PC-9 (cell line): ENCODE results near the gene CLEC7A. TPM values are rescaled to one million over a fixed set of nuclear protein-coding genes. Genes with fewer than 3 reads are reported as not detected.

Experiments used
- BruUV-seq: library from RNA; stranded (reverse); fragments of 400-500 nt; replicated peaks from 2 replicates; lab custom pipeline; 2021; lab: Mats Ljungman, UMichigan
- CTCF ChIA-PET: fragments of 300-600 bp; sonication (Branson Sonifier 250); formaldehyde crosslinking; loops from one replicate; lab custom pipeline; 2022; ENCODE audit warnings: antibody characterized with exemption; lab: Charles Lee
- POLR2A ChIA-PET: fragments of 300-600 bp; sonication (Branson Sonifier 250); formaldehyde crosslinking; loops from one replicate; lab custom pipeline; 2022; ENCODE audit warnings: antibody characterized with exemption; ENCODE audit not compliant: unreplicated experiment; lab: Charles Lee
- DNase-seq, 2 experiments: peaks; one replicate each; pipeline versions ENCODE4 v3.0.0 to v3.0.0-alpha.2; 2015 to 2022; ENCODE audit warnings: mixed read lengths in 1 of 2
- H2AFZ ChIP-seq: fragments of 200-600 bp; sonication (generic); 2 replicates; pipeline ENCODE4 v1.8.1; 2017; ENCODE audit warnings: antibody characterized with exemption
- H3F3A ChIP-seq: fragments of 200-600 bp; sonication (generic); 2 replicates; pipeline ENCODE4 v1.8.1; 2017; ENCODE audit warnings: antibody characterized with exemption, mild to moderate bottlenecking, low read depth; ENCODE audit not compliant: insufficient read depth
- H3K27ac ChIP-seq: fragments of 200-600 bp; sonication (generic); 2 replicates; pipeline ENCODE4 v1.6.1; 2016; ENCODE audit warnings: mixed run types
- H3K27me3 ChIP-seq: fragments of 200-600 bp; sonication (generic); 2 replicates; pipeline ENCODE4 v1.6.1; 2016; ENCODE audit warnings: low read depth, mixed run types; ENCODE audit not compliant: insufficient read depth
- H3K36me3 ChIP-seq: fragments of 200-600 bp; sonication (generic); 2 replicates; pipeline ENCODE4 v1.6.1; 2016; ENCODE audit warnings: low read depth, mixed run types
- H3K4me1 ChIP-seq: fragments of 200-600 bp; sonication (generic); replicated peaks from 2 replicates; pipeline ENCODE4 v1.6.1; 2016; ENCODE audit warnings: mixed run types; ENCODE audit not compliant: insufficient read depth
- H3K4me2 ChIP-seq: fragments of 200-600 bp; sonication (generic); 2 replicates; pipeline ENCODE4 v1.6.1; 2017; ENCODE audit warnings: mixed run types
- H3K4me3 ChIP-seq: fragments of 200-600 bp; sonication (generic); 2 replicates; pipeline ENCODE4 v1.6.1; 2016; ENCODE audit warnings: mixed run types
- H3K79me2 ChIP-seq: fragments of 200-600 bp; sonication (generic); 2 replicates; pipeline ENCODE4 v1.6.1; 2017; ENCODE audit warnings: low read depth, mixed run types
- H3K9me2 ChIP-seq: fragments of 200-600 bp; sonication (generic); 2 replicates; pipeline ENCODE4 v1.8.1; 2017; ENCODE audit warnings: mild to moderate bottlenecking; ENCODE audit not compliant: insufficient read depth
- H3K9me3 ChIP-seq: fragments of 200-600 bp; sonication (generic); 2 replicates; pipeline ENCODE4 v1.8.1; 2016; ENCODE audit warnings: low read depth; ENCODE audit not compliant: insufficient read depth
- H4K20me1 ChIP-seq: fragments of 200-600 bp; sonication (generic); 2 replicates; pipeline ENCODE4 v1.8.1; 2017; ENCODE audit not compliant: insufficient read depth
- CTCF ChIP-seq: fragments of 200-600 bp; sonication (generic); conservative IDR thresholded peaks from 2 replicates; pipeline ENCODE4 v1.6.1; 2017; ENCODE audit warnings: mixed run types, antibody characterized with exemption, mild to moderate bottlenecking, moderate library complexity
- EZH2 ChIP-seq: fragments of 200-600 bp; sonication (generic); IDR thresholded peaks from 2 replicates; pipeline ENCODE4 v1.8.0; 2017; ENCODE audit warnings: antibody characterized with exemption, low read depth
- intact Hi-C: fragments of 100-400 bp; cut with micrococcal nuclease; formaldehyde crosslinking; loops from one replicate; pipeline ENCODE4 v1.10.0; 2022; ENCODE audit not compliant: unreplicated experiment
- total RNA-seq: library from RNA; stranded (reverse); gene quantifications from 2 replicates; pipeline ENCODE4 v1.2.3, GENCODE V29; 2021

Gene CLEC7A
- total RNA-seq, 1 experiment from 2014 or later = 5.1 TPM

- POLR2A ChIA-PET = no interaction called here
- peaks cover 20% of the 10 kb centered on the region for H3K4me1 ChIP-seq
- no peak overlapping the region for H3K27ac ChIP-seq
- CTCF ChIA-PET = interaction anchor here (0.6 to 0.7 kb wide), 2 partner anchors 29 to 1184 kb away, joined by 4 to 7 read pairs; no protein-coding TSS in a partner anchor
- intact Hi-C loops = loop anchor here (5.0 kb wide), 1 partner anchor 47 kb away; the partner anchor contains the start of gene GABARAPL1
- no peaks in the 10 kb centered on the region for H3K9me3 ChIP-seq
- BruUV-seq = no TSS peak
- no peak for TF ChIP-seq EZH2
- no peak for TF ChIP-seq CTCF
- no peaks in the 10 kb centered on the region for H3K27me3 ChIP-seq
- H3F3A ChIP-seq = peaks cover 4% of the 10 kb centered on the region; the same call in 1 of the 2 replicates
- no peaks in the 10 kb centered on the region for H4K20me1 ChIP-seq
- H3K4me2 ChIP-seq = no peak overlapping the region
- no peak for DNase-seq
- H3K9me2 ChIP-seq = no peaks in the 10 kb centered on the region
- H3K79me2 ChIP-seq = no peaks in the 10 kb centered on the region
- no peaks in the 10 kb centered on the region for H3K36me3 ChIP-seq
- H3K4me3 ChIP-seq = no peak overlapping the region
- H2AFZ ChIP-seq = no peak overlapping the region
Measured at GRCh38 chr12:10165421-10165820, 35.4 kb upstream of the CLEC7A start.

- H3K27ac ChIP-seq = no peak overlapping the region
- no TSS peak for BruUV-seq
- no peaks in the 10 kb centered on the region for H3K9me3 ChIP-seq
- intact Hi-C loops = no loop called here
- H3K27me3 ChIP-seq = no peaks in the 10 kb centered on the region
- no peak overlapping the region for H3K4me2 ChIP-seq
- no peaks in the 10 kb centered on the region for H3K9me2 ChIP-seq
- DNase-seq = no peak
- H3K4me1 ChIP-seq = no peaks in the 10 kb centered on the region
- ChIA-PET POLR2A (no interaction called here), CTCF (no interaction called here)
- TF ChIP-seq CTCF (no peak), EZH2 (no peak)
- H4K20me1 ChIP-seq = no peaks in the 10 kb centered on the region
- H3K79me2 ChIP-seq = no peaks in the 10 kb centered on the region
- no peaks in the 10 kb centered on the region for H3F3A ChIP-seq
- no peak overlapping the region for H2AFZ ChIP-seq
- H3K4me3 ChIP-seq = no peak overlapping the region
- no peaks in the 10 kb centered on the region for H3K36me3 ChIP-seq
Measured at GRCh38 chr12:10163084-10163483, 33.1 kb upstream of the CLEC7A start.

DNA sequence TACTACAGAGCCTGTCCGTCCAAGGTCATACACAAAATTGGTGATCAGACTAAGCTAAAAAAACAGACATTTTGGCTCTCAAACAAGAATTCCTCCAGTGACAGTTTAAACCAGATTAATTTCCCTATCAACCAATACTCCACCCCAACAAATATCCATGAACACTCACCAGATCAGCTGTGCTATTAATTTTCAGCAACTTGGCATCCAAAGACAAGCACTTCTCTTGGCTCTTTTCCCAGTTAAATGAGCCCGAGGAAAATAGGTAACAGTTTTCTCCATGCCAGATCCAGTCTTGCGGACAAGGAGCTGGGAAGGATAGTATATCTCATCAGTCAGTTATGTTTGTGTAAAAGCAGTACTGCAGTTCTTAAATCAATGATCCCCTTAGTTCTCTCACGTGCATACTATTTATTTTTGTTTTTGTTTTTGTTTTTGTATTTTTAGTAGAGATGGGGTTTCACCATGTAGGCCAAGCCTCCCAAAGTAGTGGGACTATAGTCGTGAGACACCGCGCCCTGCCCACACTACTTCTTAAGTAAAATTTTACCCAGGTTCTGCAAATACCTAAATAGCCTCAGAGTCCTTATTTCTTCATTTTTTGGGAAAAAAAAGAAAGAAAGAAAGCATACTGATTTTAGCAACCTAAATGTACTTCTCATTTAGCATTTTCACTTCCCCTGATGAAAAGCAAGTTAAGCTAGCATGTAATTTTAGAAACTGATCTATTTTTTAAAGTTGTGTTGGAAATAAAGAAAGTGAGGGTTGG, 30.8 kb upstream of the CLEC7A start:
- Histone ChIP-seq H3F3A (0 out of 2 replicates have a peak, but pooled peaks cover 5% of the 10 kb centered on the region), H3K9me3 (no peaks in the 10 kb centered on the region), H3K4me1 (no peaks in the 10 kb centered on the region), H3K4me2 (no peak overlapping the region), H4K20me1 (no peaks in the 10 kb centered on the region), H3K36me3 (no peaks in the 10 kb centered on the region), H3K27me3 (no peaks in the 10 kb centered on the region), H3K27ac (no peak overlapping the region), H3K4me3 (no peak overlapping the region), H3K9me2 (no peaks in the 10 kb centered on the region), H3K79me2 (no peaks in the 10 kb centered on the region), H2AFZ (no peak overlapping the region)
- intact Hi-C loops = no loop called here
- ChIA-PET POLR2A (interaction anchor here (0.6 kb wide), 2 partner anchors 13 to 35 kb away, joined by 3 to 5 read pairs; no protein-coding TSS in a partner anchor), CTCF (no interaction called here)
- BruUV-seq = no TSS peak
- no peak for DNase-seq
- TF ChIP-seq EZH2 = no peak
- no peak for TF ChIP-seq CTCF
